NB4 (cell line): Measurements from ENCODE around the gene CAST.

Source experiments
- DNase-seq: peaks from one replicate; pipeline ENCODE4 v3.0.0; 2010; ENCODE audit warnings: low read depth
- H3K4me3 ChIP-seq: one replicate; pipeline ENCODE4 v1.5.1; 2011; ENCODE audit warnings: mild to moderate bottlenecking, low read depth, low read length, moderate library complexity
- CTCF ChIP-seq: IDR thresholded peaks from one replicate; pipeline ENCODE4 v1.5.1; 2012; ENCODE audit warnings: low read depth, low read length
- MAX ChIP-seq: IDR thresholded peaks from 2 replicates; pipeline ENCODE4 v1.6.1; 2011; ENCODE audit warnings: low read depth, low read length
- MYC ChIP-seq: IDR thresholded peaks from 2 replicates; pipeline ENCODE4 v1.6.1; 2011; ENCODE audit warnings: low read depth, low read length
- POLR2A ChIP-seq: IDR thresholded peaks from 2 replicates; pipeline ENCODE4 v1.6.1; 2011; ENCODE audit warnings: mild to moderate bottlenecking; ENCODE audit not compliant: insufficient read length; ENCODE audit errors: extremely low read depth

CAST gene

GRCh38 chr5:96775689-96776088 is 113.5 kb downstream of the CAST start:
- DNase-seq = no peak
- H3K4me3 ChIP-seq = no peak overlapping the region
- no peak for TF ChIP-seq CTCF

DNA sequence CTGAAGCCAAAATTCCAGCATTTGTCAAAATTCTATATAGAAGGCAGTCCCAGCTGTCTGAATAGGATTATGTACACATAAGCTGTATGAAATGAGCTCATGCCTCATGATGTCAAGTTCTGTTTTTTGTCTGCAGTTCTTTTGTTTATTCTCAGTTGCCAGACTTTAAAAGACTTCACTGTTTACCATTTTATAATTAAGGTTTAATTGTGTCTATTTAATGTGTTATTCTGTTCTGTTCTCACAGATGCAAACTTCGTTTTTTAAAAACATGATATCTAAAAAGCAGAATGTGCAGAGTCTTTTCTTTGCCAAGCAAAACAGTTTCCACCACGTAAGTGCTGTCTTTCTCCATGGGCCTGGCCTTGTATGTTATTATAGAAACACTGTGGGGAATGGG is 114.4 kb downstream of the CAST start:
- TF ChIP-seq MAX = no peak
- no peak for TF ChIP-seq CTCF
- no peak for TF ChIP-seq POLR2A
- TF ChIP-seq MYC = no peak
- H3K4me3 ChIP-seq = no peak overlapping the region
- DNase-seq = no peak

- H3K4me3 ChIP-seq = no peak overlapping the region
- DNase-seq = no peak
- TF ChIP-seq CTCF (no peak), MYC (no peak), POLR2A (no peak), MAX (no peak)
These were observed 116.2 kb downstream of the CAST start for GRCh38 chr5:96778409-96778808.

- no peak for DNase-seq
- H3K4me3 ChIP-seq = no peak overlapping the region
- TF ChIP-seq POLR2A (no peak), MYC (no peak), CTCF (no peak), MAX (no peak)
These were observed 118.5 kb downstream of the CAST start for GRCh38 chr5:96780626-96781025.

- DNase-seq = no peak
- no peak overlapping the region for H3K4me3 ChIP-seq
- TF ChIP-seq POLR2A (no peak), CTCF (no peak), MYC (no peak), MAX (no peak)
These were observed 119.1 kb downstream of the CAST start for GRCh38 chr5:96781031-96781971.
